ENCODE data around the gene RPL36AL.
"Not testable (repeated sequence)": the region's sequence is repeated elsewhere in the genome, so short reads cannot be mapped to it uniquely, and the experiment has no call there.

RPL36AL gene

DNA sequence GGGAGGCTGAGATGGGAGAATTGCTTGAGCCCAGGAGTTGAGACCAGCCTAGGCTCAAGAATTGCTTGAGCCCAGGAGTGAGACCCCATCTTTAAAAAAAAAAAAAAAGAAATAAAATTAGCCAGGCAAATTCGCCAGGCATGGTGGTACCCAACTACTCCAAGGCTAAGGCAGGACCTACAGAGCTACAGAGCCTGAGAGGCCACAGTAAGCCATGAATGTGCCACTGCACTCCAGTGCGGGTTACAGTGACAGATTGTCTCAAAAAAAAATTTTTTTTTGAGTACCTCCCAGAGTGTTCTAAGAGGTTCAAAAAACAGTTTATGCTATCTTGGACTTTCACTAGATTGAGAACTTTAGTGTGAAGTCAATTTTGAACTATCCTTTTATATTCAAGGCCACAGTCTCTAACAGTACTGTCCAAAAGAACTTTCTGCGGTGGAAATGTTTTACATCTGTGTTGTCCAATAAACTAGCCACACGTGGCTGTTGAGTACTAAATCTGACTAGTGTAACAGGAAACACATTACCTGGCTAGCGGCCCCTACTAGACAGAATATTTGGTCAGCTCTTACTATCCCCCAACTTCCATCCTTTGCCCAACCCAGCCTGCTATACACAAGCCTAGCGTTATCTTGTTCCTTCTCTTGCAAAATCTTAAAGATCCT lies 2.4 kb downstream of the RPL36AL start:
- DNase-seq = no peak

DNA sequence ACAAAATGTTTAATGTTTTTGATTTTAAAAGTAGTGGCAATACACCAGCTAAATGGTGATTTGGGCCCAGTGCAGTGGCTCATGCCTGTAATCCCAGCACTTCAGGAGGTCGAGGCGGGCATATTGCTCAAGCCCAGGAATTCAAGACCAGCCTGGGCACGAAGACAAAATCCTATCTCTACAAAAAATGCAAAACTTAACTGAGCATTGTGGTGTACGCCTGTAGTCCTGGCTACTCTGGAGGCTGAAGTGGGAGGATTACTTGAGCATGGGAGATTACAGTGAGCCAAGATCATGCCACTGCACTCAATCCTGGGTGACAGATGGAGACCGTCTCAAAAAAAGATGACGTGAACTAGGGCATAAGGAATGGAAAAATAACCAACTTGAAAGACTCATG lies 4.7 kb downstream of the RPL36AL start:
- no peak for DNase-seq

DNA sequence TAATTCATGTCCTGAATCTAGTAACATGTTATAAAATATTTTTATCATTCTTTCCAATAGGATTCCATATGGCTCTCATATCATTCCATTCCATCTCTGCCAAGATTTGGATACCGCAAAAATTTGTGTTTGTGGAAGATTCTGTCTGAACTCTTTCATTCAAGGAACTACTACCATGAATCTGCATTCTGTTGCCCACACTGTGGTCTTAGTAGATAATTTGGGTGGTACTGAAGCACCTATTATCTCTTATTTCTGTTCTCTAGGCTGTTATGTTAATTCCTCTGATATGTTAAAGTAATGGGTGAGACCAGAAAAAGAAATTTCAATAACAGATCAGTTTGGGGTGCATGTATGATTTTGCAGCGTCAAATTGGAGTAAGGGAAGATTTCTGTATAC lies 6.2 kb downstream of the RPL36AL start:
- no peak for DNase-seq

DNA sequence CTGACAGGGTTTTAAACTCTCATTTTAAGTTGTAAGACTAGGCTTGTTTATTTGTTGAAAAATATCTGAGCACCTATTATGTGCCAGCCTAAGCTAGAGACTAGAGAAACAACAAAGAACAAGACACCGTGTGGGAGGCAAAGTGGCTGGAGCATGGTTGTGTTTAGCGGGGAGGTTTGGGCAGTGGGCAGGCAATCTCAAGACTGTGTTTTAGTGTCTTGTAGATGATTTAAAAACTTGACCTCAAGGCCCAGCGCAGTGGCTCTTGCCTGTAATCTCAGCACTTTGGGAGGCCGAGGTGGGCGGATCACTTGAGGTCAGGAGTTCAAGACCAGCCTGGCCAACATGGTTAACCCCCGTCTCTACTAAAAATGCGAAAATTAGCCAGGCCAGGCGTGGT lies 7.8 kb downstream of the RPL36AL start:
- DNase-seq = no peak

DNA sequence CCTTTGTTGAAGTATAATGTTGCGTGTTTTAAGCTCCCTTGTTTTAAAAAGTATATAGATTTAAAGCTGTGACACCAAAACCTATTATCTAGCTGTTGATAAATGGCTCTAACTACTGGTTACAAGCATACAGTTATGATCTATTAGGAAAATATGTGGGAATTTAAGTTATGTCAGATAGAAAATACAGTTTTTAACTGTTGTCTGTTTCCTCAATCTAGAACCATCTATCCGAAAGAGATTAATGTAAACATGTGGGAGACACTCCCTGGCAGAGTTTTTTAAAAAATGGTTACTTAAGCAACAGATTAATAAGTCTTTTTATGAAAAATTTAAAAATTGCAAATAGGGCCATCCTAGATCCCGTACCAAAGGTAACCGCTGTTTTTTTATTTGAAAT lies 8.2 kb downstream of the RPL36AL start:
- DNase-seq = no peak

DNA sequence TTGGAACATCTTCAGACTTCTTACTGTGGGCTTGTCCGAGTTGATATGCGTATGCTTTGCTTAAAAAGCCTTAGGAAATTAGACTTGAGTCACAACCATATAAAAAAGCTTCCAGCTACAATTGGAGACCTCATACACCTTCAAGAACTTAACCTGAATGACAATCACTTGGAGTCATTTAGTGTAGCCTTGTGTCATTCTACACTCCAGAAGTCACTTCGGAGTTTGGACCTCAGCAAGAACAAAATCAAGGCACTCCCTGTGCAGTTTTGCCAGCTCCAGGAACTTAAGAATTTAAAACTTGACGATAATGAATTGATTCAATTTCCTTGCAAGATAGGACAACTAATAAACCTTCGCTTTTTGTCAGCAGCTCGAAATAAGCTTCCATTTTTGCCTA lies 12.8 kb downstream of the RPL36AL start:
- DNase-seq = no peak

DNA sequence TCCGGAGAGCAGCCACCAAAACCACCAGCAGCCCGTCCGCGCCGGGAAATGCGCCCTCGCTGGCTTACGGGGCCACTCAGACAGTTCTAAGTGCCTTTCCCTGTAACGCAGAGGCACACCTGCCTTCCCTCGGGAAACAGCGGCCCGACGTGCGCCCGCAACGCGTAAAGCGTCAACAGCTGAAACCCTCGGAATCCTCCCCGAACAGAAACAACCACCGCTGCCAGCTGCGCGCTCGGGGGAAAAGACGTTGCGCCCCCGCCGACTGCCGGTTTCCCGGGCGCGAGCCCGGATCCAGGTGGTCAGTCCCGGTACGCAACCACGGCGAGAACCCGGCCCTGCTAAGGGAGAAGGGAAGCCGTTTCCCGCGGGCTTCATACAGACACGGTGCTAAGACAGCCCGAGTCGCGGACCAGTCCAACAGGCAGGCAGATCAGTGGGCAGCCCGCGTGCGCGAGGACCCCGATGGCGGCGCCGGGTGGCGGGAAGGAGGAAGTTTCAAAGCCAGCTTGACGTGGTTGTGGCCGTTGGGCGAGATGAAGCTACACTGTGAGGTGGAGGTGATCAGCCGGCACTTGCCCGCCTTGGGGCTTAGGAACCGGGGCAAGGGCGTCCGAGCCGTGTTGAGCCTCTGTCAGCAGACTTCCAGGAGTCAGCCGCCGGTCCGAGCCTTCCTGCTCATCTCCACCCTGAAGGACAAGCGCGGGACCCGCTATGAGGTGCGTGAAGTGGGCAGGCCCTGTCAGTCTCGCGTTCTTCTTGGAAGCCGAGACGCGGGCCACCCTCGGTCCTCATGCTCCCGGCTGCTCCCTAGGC lies 21.7 kb downstream of the RPL36AL start, which contains the start of gene LRR1:
LRR1 (plus strand) TSS at position 456 of the 816 bp plus-strand sequence; CDS start at position 537, 81 bp downstream.
- peak; percentile 71 for DNase-seq

DNA sequence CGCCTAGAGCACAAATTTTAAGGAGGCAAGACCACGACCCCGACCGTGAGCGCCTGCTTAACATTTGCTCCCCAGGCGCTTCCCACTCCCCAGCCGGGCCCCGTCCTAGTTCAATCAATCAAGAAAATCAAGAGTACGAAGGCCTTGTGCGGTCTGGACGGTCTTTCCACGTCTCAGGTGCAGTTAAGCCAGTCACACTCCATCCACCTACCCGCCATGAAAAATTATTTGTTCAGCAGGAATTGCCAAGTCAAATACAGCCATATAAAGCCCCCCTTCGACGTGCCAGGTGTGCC lies 22.3 kb downstream of the RPL36AL start:
- no peak for DNase-seq

DNA sequence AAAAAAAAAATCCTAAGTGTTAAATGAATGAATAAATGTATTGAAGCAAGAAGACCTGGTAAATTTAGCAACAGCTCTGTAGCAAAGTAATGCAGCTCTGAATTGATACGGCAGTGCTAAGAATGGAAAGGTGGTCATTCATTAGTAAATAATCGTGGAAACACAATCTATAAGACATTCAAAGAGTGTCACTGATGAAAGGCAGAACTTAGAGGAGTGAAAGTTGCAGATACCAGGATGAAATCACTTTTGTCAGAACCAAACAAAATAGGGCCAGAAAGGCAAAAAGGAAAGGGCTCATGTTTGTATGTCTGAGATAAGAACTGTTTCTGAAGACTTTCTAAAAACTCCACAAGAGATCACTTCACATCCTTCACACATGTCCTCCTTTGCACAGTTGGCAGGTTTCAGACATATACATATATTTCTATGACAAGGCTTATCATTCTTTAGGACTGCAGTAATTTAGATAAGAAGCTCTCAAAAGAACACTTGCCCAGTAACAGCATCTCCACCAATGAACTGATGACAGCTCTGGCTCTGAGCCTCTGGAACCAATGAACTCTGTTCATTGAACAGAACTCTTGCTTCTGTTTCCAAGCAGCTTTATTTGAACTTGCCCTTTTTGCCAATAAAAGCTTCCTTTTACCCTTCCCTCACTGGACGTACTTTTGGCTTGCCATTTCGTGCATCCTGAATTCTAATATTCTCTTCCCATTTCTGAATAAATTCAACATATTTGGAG lies 25.9 kb downstream of the RPL36AL start:
- no peak for DNase-seq

DNA sequence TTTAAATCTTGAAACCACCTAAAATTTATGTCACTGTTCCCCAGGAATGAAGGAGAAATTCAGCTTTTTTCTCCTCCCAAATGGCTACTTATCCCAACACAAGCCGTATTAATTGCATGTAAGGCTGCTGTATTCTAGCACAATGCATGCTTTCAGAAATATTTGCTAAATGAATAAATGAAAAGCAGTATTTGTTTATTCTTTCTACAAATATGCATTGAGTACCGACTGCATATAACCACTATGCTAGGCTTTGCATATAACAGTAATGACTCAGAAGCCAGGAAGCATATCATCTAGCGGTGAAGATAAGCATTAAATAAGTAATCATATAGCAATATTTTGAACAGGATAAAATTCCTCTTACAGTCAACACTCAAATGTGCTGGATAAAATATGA lies 27.4 kb downstream of the RPL36AL start:
- no peak for DNase-seq

DNA sequence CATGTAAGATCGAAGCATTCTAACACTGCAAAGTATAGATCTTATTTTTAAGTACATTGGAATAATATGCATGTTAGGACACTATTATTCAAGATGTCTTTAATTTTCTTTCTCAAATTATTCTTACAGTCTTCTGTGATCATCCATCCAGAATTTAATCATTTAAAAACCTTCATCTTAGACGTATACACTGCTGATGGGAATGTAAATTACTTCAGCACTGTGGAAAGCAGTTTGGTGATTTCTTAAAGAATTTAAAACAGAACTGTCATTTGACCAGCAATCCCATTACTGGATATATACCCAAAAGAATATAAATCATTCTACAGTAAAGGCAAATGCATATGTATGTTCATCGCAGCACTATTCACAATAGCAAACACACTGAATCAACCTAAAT lies 31.0 kb downstream of the RPL36AL start:
- no peak for DNase-seq

DNA sequence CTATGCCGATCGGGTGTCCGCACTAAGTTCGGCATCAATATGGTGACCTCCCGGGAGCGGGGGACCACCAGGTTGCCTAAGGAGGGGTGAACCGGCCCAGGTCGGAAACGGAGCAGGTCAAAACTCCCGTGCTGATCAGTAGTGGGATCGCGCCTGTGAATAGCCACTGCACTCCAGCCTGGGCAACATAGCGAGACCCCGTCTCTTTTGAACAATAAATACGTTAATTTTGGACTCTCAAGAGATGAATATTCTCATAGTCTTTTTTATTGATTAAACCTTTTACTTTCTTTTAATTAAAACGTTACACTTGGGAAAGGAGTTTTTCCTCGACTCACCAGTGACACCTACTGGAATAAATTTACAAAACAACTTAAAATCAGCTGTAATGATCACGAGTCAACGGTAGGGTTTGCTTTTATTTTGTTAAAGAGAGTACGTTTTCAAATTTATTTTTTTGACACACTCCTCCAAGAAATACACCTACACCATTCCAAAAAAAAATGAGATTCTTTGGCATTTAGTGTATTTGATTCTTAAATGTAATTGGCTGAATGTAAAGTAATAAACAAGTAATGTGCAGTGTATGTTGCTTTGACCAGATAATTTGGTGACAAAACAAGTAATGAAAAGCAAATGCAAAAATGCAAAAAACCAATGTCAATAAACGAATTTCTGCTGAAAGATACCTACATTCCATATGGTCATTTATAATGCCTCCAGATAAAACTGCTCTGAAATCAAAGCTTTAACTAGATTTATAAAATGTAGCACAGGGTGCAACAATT lies 33.6 kb downstream of the RPL36AL start:
- peak; percentile 69 to 73 for DNase-seq

DNA sequence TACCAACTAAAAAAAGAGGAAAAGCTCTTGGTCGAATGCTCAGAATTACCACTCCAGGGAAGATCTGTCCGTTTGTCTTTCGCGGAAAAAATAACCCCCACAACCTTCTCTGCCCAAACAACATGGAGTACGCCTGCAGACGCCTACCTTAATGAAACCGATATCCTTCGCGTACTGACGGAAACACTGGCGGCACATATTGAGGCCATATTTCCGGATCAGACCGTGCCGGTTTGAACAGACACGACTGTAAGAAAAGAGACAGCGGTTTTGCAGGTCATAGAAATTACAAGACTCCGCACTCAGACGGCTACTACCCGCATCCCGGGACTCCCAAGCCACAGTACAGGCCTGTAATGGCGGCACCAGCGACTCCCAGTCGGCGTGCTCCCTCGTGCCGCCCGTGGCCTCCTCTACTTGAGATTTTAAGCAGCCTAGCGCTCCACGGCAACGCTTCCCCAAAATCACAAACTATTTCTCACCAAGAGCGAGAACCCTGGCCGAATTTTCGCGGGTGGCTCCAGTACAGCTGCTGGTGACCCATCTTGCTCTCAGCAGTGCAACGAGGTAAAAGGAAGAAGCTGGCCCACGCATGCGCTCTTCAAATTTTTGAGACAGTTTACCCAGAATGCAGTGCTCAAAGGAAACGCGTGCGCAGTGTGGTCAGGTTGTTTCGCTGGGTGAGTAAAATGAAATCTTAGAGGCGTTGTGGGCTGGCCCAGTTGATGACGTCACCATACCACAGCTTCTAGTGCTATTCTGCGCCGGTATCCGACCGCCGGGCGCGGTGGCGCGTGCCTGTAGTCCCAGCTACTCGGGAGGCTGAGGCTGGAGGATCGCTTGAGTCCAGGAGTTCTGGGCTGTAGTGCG lies 34.4 kb downstream of the RPL36AL start, which contains the start of gene RPS29:
RPS29 (minus strand) TSS at position 578 of the 870 bp plus-strand sequence; CDS start at position 544, 34 bp downstream.
- DNase-seq = peak; percentile 97

DNA sequence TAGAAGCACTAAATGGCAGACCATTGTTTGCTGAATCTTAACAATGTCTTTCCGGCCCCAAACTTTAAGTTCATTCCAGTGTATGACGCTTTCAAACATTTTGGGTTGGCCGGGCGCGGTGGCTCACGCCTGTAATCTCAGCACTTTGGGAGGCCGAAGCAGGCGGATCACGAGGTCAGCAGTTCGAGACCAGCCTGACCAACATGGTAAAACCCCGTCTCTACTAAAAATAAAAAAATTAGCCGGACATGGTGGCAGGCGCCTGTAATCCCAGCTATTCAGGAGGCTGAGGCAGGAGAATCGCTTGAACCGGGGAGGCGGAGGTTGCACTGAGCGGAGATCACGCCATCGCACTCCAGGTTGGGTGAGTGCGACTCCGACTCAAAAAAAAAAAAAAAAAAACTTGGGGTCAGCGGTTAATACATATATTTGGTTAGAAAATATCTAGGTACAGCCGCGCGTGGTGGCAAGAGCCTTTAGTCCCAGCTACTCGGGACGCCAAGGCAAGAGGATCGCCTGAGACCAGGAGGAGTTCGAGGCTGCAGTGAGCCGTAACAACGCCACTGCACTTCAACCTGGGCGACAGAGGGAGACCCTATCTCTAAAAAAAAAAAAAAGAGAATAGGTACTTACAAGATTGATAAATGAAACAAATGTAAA lies 35.3 kb downstream of the RPL36AL start:
- DNase-seq = not testable (repeated sequence)

DNA sequence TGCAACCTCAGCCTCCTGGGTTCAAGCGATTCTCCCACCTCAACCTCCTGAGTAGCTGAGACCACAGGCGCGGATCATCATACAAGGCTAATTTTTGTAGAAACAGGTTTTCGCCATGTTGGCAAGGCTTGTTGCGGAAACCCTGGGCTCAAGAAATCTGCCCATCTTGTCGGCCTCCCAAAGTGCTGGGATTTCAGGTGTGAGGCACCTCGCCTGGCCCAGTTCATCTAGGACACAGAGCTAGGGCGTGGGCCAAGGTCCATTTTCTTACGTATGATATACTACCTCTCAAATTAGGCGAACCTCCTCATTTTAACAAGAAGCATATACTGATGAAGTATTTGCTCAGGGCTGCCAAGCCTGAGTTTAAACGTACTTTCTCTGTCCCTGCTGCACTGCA lies 36.4 kb downstream of the RPL36AL start:
- no peak for DNase-seq

DNA sequence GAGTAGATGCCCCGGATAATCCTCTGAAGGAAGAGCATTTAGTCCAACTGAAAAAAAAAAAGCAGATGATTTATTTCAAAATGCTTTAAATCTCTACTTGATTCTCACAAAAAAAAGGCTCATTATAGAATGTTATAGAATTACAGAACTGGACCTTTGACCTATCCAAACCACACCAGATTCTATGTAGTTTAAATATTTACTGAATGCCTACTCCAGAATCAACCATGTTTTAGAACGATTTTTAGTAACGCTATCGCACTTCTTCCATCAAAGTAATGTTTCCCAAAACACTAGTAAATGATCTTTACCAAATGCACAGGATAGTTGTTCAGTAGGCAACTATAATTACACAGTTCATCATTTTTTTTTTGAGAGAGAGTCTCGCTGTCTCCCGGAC lies 36.8 kb downstream of the RPL36AL start:
- no peak for DNase-seq

DNA sequence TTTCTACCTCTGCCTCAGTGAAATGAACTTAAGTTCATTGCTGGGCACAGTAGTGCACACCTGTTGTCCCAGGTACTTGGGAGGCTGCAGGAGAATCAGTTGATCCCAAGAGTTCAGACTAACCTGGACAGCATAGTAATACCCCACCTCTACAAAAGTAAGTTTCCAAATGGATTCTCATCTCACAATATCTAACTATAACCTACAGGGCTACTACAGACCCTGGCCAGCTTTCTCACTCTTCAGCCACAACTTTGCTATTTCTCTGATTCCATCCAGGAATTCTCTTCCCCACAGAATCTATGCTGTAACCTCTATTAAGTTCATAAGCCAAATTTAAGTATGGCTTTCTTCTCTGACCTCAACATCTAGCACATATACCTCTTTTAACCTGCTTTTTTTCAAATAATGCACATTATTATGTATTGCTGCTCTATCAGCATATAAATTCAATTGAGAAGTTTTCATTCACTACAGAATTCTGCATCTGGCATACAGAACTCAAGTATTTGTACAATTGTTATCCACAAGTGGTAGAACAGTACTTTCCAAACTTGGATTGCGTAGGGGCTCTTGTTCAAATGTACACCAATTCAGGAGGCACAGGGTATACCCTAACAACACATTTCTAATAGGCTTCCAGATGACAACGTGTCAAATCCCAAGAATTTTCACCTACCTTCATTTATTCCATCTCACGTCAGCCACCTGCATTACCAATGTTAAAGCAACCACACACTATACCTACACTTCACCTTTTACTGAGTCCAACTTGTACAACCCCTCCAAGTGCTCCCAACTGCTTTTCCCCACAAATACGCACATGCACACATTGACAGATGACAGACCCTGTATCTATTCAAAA lies 38.1 kb downstream of the RPL36AL start:
- DNase-seq = no peak

DNA sequence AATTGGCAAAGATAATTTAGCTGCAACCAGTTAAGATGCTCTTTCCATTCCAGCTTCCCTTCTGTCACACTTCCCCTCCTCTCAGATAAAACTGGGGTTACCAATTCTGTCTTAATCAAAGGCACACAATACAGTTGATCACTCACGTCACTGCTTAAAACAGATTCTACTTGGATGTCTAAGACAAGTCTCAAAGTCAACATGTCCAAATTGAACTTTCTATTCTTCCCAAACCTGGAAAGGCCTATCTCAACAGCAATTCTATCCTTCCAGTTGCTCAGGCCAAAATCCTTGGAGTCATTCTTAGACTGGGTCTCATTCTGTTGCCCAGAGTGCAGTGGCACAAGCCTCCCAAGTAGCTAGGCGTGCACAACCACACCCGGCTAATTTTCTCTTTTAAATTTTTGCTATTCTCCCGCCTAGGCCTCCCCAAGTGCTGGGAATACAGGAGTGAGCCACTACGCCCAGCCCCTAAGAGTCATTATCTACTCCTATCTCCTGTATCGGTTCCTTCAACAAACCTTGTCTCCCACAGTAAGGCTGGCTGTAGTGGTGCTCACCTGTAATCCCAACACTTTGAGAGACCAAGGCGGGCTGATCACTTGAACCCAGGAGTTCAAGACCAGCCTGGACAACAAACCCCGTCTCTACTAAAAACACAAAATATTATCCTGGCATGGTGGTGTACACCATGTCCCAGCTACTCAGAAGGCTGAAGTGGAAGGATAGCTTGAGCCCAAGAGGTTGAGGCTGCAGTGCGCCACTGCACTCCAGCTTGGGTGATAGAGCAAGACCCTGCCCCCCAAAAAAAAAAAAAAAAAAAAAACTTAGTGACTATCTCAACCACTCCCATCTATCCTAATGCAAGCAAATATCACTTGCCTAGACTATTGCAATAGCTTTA lies 39.0 kb downstream of the RPL36AL start:
- no peak for DNase-seq

DNA sequence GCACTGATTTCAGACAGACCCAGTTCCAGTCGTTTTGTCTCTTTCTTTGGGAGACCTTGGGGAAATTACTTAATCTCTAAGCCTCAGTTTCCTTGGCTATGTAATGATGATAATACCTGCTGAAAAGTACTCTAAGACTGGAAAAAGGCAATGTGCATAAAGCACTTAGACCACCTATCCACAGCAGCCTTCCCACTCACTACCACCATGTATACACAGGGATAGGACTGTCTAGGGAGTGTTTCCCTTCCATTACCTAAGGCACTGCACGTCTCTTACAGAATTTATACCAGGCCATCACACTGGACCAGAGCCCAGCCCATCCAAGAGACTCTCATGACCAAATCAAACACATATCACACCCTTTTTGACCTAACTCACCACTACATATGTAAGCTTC lies 40.6 kb downstream of the RPL36AL start:
- no peak for DNase-seq

Data from AML-193 (cell line).